Neural crest cell (in vitro differentiated cells): ENCODE measurements around the gene HOXB9. TPM values are rescaled to one million over a fixed set of nuclear protein-coding genes. Genes with fewer than 3 reads are reported as not detected.

Source experiments
- DNase-seq: peaks from one replicate; pipeline ENCODE4 v3.0.0; 2021; ENCODE audit warnings: low read depth, mixed read lengths, low spot score
- H3K27ac Mint-ChIP-seq: one replicate; pipeline ENCODE4 v1.8.0; 2021; ENCODE audit warnings: mild to moderate bottlenecking, mixed read lengths; ENCODE audit not compliant: unreplicated experiment
- H3K27me3 Mint-ChIP-seq: 2 replicates; pipeline ENCODE4 v1.8.0; 2021; ENCODE audit warnings: low read depth, mild to moderate bottlenecking, mixed read lengths
- H3K36me3 Mint-ChIP-seq: 2 replicates; pipeline ENCODE4 v1.8.0; 2021; ENCODE audit warnings: low read depth, mild to moderate bottlenecking, mixed read lengths
- H3K4me1 Mint-ChIP-seq: 2 replicates; pipeline ENCODE4 v1.8.0; 2021; ENCODE audit warnings: mixed read lengths
- H3K4me3 Mint-ChIP-seq: one replicate; pipeline ENCODE4 v1.8.0; 2021; ENCODE audit warnings: mild to moderate bottlenecking, mixed read lengths
- H3K9me3 Mint-ChIP-seq: 2 replicates; pipeline ENCODE4 v1.8.0; 2021; ENCODE audit warnings: mixed read lengths
- total RNA-seq: library from RNA; stranded (reverse); gene quantifications from 2 replicates; pipeline ENCODE4 v1.2.1, GENCODE V29; 2021
- TF ChIP-seq, protein P1 (sequence below): fragments of 200-600 bp; sonication (generic); conservative IDR thresholded peaks from 2 replicates; pipeline ENCODE4 v1.5.0; 2021; ENCODE audit warnings: antibody characterized with exemption, mild to moderate bottlenecking

HOXB9 gene
- total RNA-seq, 1 donor from 2014 or later, result 89.8 TPM

DNA sequence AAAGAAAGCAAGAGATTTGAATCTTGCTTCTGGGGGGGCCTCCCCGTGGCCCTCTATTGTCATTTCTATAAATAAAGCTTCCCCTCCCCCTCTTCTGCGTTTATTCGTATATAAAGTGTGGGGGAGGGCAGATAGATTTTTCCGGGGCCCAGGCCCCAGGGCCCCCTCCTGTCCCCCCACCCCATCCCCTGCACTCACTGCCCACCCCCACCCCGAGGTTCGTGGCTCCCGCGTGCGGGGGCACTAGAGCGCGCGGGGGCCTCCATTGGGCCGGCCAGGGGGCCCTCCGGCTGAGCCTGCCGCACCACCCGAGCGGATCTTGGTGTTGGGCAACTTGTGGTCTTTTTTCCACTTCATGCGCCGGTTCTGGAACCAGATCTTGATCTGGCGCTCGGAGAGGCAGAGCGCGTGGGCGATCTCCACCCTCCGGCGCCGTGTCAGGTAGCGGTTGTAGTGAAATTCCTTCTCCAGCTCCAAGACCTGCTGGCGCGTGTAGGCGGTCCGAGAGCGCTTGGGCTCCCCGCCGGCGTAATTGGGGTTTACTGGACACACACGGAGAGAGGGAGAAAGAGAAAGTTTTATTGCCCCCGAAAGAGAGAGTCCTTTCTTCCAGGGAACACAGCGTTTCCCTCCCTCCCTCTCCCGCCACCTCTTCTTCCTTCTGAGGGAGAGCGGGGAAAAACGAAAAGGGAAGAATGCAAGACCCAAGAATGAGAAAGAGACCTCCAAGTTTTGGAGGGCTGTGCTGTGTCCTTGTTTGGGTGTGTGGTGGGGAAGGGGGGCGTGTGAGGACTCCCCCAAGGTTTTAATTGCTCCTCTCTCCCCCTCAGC is 49.5 kb downstream of the HOXB9 start:
- Mint-ChIP-seq H3K27me3 (peaks cover 49% of the 10 kb centered on the region), H3K36me3 (no peaks in the 10 kb centered on the region), H3K4me3 (peak overlapping the region; percentile 90), H3K9me3 (no peaks in the 10 kb centered on the region), H3K4me1 (peaks cover 25% of the 10 kb centered on the region), H3K27ac (peak overlapping the region; percentile 83)
- TF ChIP-seq, protein P1, sequence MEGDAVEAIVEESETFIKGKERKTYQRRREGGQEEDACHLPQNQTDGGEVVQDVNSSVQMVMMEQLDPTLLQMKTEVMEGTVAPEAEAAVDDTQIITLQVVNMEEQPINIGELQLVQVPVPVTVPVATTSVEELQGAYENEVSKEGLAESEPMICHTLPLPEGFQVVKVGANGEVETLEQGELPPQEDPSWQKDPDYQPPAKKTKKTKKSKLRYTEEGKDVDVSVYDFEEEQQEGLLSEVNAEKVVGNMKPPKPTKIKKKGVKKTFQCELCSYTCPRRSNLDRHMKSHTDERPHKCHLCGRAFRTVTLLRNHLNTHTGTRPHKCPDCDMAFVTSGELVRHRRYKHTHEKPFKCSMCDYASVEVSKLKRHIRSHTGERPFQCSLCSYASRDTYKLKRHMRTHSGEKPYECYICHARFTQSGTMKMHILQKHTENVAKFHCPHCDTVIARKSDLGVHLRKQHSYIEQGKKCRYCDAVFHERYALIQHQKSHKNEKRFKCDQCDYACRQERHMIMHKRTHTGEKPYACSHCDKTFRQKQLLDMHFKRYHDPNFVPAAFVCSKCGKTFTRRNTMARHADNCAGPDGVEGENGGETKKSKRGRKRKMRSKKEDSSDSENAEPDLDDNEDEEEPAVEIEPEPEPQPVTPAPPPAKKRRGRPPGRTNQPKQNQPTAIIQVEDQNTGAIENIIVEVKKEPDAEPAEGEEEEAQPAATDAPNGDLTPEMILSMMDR, result no peak
- no peak for DNase-seq

DNA sequence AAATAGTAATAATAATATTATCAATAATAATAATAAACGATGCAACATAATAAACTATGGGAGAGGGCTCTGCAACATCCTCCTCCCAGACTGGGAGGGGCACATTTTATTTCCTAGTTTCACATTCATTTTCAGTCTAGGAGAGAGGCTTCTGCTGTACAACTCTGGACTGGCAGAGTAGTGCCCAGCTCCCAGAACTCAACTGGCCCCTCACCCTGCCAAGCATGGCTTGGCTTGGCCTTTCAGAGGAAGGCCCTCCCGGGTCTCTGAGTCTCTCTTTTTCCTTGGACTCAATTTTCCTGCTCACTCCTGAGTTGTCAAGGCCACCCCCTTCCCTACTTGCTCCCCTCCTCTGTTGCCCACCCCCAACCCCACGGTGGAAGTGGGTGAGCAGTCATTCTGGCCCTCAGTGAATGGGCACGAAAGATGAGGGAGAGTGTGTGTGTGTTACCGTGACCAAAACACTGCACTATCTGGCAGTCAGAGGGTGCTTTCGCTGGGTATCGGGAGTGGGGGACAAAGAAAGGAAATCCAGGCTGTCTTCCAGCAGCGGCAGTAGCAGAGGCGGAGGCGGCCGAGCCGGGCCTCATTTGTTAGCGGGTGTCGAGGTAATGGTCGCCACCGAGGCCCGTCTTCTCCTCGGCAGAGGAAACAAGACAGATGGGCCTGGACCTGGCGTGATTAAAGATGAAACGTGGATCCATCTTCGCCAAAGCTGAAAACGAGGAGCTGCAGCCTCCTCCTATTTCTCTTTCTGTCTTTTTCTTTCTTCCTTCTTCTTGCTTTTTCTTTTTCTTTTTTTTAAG is 50.3 kb downstream of the HOXB9 start:
- Mint-ChIP-seq H3K4me3 (peak overlapping the region; percentile 64), H3K9me3 (no peaks in the 10 kb centered on the region), H3K36me3 (no peaks in the 10 kb centered on the region), H3K4me1 (peaks cover 22% of the 10 kb centered on the region), H3K27ac (peak overlapping the region; percentile 83), H3K27me3 (peaks cover 41% of the 10 kb centered on the region)
- DNase-seq, result no peak
- TF ChIP-seq, protein P1, result no peak

DNA sequence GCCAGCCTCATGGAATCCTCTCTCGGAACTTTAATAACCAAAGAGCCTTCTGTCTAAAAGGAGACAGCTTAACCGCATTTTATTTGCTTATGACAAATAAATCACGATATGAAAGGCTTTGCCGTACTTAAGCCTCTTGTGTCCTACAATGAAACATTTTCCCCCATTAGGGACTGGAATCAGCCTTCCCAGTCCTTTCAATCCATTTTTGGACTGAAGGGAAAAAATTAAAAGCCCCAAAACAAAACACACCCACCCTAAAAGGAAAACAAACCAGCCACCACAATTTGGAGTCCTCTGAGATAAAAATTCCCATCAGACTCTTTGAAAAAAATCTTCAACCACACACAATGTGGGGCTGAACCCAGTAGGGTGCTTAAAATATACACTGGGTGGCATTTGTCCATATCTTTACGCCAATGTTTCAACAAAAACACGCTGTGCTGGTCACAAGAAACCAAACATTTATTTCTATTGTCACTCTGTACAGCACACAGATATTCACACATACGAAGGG is 51.0 kb downstream of the HOXB9 start:
- Mint-ChIP-seq H3K4me1 (peaks cover 20% of the 10 kb centered on the region), H3K36me3 (no peaks in the 10 kb centered on the region)

DNA sequence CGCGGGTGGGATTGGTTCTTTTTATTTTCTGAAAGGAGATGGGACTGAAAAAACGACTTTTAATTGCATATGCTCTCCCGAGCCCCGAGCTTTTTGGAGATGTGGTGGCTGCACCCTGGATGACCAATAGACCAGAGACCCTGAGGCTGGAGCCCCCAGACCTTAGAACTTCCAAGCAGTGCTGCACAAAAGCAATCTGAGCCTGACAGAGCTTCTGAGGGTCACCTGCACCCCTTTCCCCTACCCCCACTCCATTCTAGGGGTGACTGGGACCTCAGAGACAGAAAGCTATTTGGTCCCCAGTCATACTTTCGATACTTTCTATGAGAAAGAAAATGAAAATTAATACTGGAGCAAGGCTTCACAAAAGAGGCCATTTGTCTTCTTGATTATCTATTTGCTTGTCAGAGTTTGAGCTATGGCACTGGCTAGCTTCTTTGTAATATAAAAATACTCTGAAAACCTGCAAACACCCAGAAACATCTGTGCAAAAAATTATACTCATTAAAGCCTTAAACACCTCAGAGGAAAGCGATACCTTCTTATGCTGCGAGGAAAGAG is 51.6 kb downstream of the HOXB9 start:
- DNase-seq, result no peak
- H3K36me3 Mint-ChIP-seq, result no peaks in the 10 kb centered on the region
- H3K4me3 Mint-ChIP-seq, result peak overlapping the region; percentile 82
- TF ChIP-seq, protein P1, result no peak
- H3K4me1 Mint-ChIP-seq, result peaks cover 16% of the 10 kb centered on the region
- peaks cover 28% of the 10 kb centered on the region for H3K27me3 Mint-ChIP-seq
- H3K9me3 Mint-ChIP-seq, result no peaks in the 10 kb centered on the region
- H3K27ac Mint-ChIP-seq, result no peak overlapping the region

More for the DNA sequence above, 51.0 kb downstream of the HOXB9 start:
- Mint-ChIP-seq H3K27me3 (peaks cover 33% of the 10 kb centered on the region), H3K4me3 (peak overlapping the region; percentile 35), H3K9me3 (no peaks in the 10 kb centered on the region), H3K27ac (no peak overlapping the region)
- TF ChIP-seq, protein P1, result no peak
- DNase-seq, result no peak

DNA sequence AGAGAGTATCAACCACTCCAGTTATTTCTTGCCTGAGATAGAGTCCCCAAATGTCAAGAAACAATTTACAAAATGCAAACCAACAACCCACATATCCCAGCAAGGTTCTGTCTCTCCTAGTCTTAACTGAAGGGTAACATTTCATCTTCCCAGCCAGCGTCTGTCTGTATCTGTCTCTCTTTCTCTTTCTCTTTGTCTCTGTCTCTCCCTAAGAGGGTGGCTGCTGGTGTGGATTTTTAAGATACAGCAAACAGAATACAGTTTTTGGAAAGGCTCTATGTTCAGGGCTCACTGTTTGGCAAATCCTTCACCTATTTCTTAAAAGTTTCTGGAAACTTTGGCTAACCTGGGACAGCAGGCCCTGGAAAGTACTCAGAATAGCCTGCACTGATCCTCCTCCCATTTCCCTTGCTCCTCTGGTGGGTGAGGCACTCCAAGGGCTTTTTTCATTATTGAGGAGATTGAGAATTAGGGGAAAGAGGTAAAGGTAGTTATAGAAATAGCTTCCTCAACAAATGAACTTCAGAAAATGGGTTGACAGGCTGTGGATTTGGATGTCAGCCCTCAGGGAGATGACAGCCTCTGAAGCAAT is 54.2 kb downstream of the HOXB9 start:
- Mint-ChIP-seq H3K4me1 (peaks cover 14% of the 10 kb centered on the region), H3K4me3 (peak overlapping the region; percentile 82), H3K9me3 (no peaks in the 10 kb centered on the region), H3K36me3 (no peaks in the 10 kb centered on the region), H3K27ac (no peak overlapping the region), H3K27me3 (peaks cover 4% of the 10 kb centered on the region)
- TF ChIP-seq, protein P1, result no peak
- no peak for DNase-seq
